ENCODE measurements around the gene ATP10A.

Gene ATP10A

DNA sequence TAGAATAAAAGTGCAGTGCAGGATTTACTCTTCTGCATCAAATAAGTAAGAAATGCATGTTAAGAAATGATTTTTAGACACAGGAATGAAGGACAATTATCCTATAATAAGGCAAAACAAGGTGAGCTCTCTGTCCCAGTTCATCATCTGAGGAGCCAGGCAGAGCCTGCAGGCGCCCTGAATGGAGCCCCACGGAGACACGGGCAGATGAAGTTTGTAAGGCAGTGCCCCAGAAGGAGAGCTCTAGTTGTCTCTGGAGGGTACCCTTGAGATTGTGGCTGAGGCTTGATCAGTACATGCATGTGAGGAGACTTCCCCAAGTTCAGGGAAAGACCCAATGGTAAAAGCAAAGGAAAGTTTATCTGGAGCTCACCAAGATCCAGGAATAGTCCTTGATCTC lies 50.3 kb downstream of the ATP10A start:
- DNase-seq (ENCODE audit: low read depth in 2 of 2): no peak

DNA sequence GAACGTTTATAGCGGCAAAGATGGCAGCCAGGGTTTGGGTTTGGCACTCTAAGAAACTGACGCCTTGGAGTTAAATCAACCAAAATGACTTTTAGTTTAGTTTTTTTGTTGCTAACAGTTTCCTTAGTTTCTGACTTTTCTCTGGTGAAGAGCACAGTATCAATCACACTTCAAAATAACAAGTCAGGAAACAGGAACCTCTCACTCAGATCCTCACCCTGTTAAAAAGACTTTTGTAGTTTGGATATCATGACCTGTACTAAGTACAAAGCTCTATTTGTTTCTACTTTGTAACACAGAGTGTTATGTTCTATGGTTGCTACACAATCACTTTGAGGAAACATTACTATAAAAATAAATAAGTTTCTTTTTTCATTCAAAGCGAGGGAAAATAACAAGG lies 51.1 kb downstream of the ATP10A start:
- DNase-seq (ENCODE audit: low read depth in 2 of 2): no peak

- DNase-seq (ENCODE audit: low read depth in 2 of 2): no peak
Observed at GRCh38 chr15:25811481-25811906, 51.6 kb downstream of the ATP10A start.

GRCh38 chr15:25810631-25811091 lies 52.5 kb downstream of the ATP10A start:
- no peak for DNase-seq (ENCODE audit: low read depth in 2 of 2)

DNA sequence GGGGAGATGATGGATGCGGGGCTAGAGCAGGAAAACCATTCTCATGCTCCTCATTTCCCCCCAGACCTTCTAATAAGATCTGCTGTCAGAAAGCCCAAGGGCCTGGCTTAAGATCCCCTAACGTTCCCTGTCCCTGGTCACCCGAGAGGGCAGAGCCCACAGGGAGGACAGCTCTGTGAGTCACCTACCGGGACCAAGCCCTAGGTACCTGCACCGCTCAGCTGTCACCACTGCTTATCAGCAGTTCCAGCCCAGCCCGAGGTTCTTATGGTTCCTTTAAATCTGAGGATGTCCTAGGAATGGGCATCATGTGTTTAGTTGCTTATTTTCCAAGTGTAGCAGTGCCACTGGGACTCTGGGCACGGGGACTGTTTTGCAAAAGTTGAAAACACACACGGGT lies 53.0 kb downstream of the ATP10A start:
- DNase-seq (ENCODE audit: low read depth in 2 of 2): no peak

GRCh38 chr15:25807063-25807462 lies 56.1 kb downstream of the ATP10A start:
- DNase-seq (ENCODE audit: low read depth in 2 of 2): no peak

- no peak for DNase-seq (ENCODE audit: low read depth in 2 of 2)
Observed at GRCh38 chr15:25805031-25805430, 58.1 kb downstream of the ATP10A start.

GRCh38 chr15:25804451-25804850 lies 58.7 kb downstream of the ATP10A start:
- DNase-seq (ENCODE audit: low read depth in 2 of 2): no peak

DNA sequence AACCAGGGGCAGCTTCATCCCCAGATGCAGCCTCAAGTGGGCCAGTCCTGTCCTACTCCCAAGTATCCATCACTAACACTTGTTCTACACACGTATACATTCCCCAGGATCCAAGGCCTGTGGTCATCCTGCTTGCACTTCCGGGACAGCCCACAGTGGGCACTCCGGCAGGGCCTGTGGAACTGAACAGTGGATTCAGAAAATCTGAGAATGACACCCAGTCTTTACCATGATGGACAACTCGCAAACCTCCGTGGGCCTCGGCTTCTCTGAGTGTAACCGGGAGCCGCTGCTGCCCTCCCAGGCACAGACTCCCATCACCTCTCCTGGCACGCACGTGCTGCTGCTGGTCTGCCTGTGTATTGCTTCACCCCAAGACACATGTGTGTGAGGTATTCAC lies 59.6 kb downstream of the ATP10A start:
- DNase-seq (ENCODE audit: low read depth in 2 of 2): no peak

GRCh38 chr15:25803036-25803435 lies 60.1 kb downstream of the ATP10A start:
- DNase-seq (ENCODE audit: low read depth in 2 of 2): no peak

DNA sequence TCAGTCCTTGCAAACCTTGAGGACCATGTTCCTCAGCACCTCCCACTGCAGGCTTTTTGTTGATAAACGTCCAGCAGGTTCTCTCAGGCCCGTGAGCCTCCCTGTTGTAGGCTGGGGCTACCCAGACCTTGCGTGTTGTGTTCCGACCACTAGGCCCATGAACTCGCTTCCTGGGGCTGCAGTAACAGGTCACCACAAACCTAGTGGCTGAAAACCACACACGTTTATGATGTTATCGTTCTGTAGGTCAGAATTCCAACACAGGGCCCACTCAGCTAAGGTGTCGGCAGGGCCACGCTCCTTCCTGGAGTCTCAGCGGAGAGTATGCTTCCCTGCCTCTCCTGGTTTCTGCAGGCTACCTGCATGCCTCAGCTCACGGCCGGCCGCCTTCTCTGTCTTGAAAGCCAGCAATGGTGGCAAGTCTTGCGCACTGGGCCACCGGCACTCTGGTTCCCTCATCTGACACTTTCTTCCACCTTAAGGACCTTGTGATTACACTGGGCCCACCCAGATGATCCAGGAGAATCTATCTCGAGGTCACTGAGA lies 60.8 kb downstream of the ATP10A start:
- DNase-seq (ENCODE audit: low read depth in 2 of 2): no peak

DNA sequence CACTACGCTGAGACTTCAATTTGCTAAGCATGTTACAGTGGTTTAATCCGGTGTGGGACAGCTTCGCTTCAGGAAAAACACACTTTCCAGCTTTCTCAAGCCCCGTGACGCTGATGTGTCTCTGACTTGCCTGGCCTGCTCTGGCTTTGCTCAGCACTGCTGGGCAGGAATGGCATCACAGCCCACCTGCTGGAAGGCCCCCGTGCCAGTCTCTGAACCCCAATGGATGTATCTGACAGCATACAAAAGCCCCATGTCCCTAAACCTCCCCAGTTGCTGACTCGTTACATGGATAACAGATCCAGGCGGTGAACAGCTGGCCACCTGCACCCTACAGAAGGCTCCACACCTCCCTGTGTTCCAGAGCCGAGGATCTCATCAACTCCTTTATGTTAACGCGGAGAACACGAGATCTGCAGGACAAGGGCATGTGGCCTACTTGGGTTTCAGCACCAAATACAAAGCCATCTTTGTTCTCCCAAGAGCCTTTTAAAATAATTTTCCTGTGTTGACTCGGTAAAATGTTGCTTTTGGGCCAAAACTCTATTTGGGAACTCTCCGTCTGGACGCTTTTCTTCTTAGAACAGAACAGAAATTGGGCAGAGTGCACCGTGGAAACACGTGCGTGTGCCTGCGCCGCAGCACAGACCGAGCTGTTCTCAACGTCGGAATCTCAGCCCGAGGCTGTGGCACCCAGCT lies 61.4 kb downstream of the ATP10A start:
- DNase-seq (ENCODE audit: low read depth in 2 of 2): no peak

DNA sequence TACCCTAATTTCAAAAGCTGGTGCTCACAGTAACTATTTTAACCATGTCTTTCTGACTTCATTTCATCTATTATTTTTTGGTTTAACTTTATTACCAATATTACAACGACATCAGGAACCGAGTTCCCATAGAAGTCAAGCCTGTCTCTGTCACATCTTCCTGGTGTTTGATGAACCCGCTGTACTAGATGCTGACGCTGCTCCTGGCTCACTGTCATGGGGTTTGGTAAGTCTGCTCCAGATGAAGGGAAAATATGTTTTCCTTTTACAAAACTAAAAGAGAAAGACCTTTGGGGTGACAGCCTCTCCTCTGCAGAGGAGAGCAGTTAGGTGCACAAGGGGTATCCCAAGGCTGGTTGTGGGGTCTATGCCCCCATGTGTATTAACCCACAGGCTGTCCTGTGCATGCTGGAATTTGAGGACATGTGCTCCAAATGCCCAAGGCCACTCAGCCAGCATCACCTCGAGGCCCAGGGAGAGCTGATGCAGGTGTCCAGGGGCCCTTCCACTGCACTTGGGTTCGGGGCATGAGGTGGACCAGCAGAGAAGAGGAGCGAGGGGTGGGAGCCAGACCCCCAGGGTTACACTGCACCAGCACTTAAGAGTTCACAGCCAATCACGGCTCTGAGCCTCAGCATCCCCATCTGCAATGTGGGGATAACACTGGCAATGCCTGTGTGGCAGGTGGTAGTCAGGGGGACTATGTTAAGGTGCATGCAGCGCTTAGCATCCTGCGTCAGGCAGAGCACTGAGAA lies 62.2 kb downstream of the ATP10A start:
- DNase-seq (ENCODE audit: low read depth in 2 of 2): no peak

DNA sequence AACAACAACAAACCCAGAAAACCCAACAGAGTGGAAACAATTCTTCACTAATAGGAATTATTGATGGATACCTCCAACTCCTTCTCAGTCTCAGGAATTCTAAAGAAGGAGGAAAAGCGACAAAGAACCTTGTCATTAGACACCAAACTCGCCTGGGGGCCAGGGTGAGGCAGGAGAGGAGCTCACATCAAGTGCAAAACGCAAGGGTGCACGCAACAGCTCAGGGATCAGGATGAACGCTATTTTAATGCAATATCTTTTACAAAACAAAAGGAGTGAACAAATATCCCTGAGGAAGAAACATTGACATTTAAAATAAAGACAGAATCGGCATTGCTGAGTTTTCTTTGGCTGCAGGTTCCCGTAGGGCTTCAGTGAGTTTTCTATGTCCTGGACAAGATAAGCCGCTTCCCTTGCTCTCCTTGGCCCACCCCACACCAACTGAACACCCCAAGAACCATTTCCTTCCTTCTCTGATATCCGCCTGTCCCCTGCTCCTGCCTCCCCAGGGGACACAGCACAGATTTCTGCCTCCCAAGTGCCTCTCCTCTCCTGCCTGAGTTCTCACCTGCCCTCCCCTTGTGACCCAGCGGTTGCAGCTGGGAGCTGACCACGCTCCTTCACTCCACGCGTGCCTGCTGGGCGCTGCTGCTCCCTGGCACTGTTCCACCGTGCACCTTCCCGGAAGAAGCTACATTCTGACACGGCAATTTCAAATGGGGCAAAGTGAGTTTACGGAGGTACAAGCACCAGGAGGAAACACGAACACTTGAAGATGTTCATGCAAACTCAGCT lies 63.0 kb downstream of the ATP10A start:
- no peak for DNase-seq (ENCODE audit: low read depth in 2 of 2)

DNA sequence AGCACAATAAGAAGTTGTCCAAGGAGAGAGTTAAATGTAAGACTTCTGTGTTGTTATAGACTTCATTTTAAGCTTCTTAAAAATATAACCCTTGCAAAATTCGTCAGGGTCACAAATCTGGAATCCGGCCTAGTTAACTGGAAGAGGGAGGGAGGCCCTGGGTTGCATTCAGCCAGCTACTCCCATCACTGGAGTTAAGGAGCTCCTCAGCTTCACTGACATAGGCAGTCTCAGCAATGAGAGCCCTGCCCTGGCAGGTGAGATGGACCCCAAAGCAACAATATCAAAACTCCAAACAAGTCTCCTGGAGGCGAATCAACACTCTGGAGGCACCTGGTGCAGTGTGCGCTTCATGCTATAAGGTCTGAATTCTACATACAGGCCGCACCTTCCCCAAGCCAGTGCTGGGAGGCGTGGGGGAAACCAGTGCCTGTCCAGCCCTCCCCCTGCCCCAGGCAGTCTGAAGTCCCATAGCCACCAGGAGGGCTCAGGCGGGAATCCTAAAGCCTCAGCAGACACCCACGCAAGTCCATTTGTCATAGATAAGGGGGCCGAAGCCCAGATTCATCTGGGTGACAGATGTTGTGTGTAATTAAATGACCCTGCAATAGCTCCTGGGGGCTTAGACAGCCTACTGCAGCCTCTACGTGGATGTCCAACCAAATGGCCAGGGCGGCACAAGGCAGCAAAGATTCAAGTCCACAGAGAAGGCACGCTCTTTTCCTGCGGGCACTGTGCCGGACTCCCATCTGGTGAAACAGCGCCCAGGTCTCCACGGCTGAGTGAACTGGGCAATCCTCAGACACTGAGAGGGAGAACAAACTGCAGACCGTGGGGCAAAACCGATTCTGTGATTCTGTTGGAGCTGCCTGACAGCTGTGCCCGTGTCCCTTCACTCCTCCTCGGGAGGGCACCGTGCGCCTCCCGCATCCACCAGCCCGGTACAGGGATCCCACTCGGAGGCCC lies 64.9 kb downstream of the ATP10A start:
- no peak for DNase-seq (ENCODE audit: low read depth in 2 of 2)

- no peak for DNase-seq (ENCODE audit: low read depth in 2 of 2)
Observed at GRCh38 chr15:25797511-25797935, 65.6 kb downstream of the ATP10A start.

DNA sequence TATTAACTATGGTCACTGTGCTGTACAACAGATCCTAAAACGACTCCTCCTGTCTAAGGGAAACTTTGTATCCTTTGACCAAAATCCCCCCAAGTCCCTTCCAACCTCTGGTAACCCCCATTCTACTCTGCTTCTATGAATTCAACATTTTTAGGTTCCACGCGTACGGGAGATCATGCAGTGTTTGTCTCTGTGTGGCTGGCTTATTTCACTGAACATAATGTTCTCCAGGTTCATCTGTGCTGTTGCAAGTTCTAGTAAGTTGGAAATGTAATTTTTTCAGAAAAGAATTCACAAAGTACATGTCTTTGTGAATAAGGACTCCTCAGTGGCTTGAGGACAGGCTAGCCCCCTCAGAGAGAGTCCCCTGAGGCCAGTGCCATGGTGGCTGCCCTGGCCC lies 66.1 kb downstream of the ATP10A start:
- no peak for DNase-seq (ENCODE audit: low read depth in 2 of 2)

- DNase-seq (ENCODE audit: low read depth in 2 of 2): no peak
Observed at GRCh38 chr15:25796395-25796794, 66.7 kb downstream of the ATP10A start.

GRCh38 chr15:25795712-25796111 lies 67.4 kb downstream of the ATP10A start:
- no peak for DNase-seq (ENCODE audit: low read depth in 2 of 2)

DNA sequence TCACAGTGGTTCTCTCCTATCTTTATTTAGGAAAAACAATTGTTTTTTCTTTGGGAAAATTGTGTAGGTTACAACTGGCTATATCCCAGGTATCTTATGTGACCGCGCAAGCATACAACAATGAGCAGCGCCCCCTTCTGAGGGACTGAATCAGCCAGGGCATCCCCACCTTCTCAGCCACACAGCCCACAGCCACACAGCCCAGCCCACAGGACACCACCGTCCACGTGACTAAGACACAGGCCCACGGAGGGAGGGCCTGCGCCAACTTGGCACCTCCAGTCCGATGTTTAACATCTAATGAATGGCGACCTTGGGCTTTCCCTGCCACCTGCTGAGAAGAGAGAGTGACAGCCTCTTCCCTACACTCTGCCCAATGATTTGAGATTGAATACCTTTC lies 68.1 kb downstream of the ATP10A start:
- no peak for DNase-seq (ENCODE audit: low read depth in 2 of 2)

Data from stimulated activated CD8-positive, alpha-beta memory T cell treated with anti-CD3 and anti-CD28 coated beads, Interleukin-7, amount 100 ng/mL, for 1 hour (primary cell).